B cell (primary cell): ENCODE data around the gene RUVBL1. TPM values are rescaled to one million over a fixed set of nuclear protein-coding genes. Genes with fewer than 3 reads are reported as not detected.

Experiments used
- ATAC-seq: fragments of 200-7000 bp; cut with Tn5 transposase; one replicate; pipeline ENCODE4 v1.10.0; 2021; ENCODE audit warnings: low read depth, mild to moderate bottlenecking, moderate number of reproducible peaks, moderate library complexity
- CTCF ChIA-PET: fragments of 350-600 bp; sonication (Branson Sonifier 250); formaldehyde crosslinking; loops from one replicate; lab custom pipeline; 2021; ENCODE audit warnings: antibody characterized with exemption, inconsistent platforms; lab: Charles Lee
- POLR2A ChIA-PET: fragments of 350-600 bp; sonication (Branson Sonifier 250); formaldehyde crosslinking; loops from one replicate; lab custom pipeline; 2021; ENCODE audit warnings: antibody characterized with exemption; lab: Charles Lee
- DNase-seq: peaks from one replicate; pipeline ENCODE4 v3.0.0; 2013
- H2AFZ ChIP-seq: 2 replicates; pipeline ENCODE4 v1.6.1; 2012; ENCODE audit warnings: mild to moderate bottlenecking, low read depth, low read length; ENCODE audit not compliant: insufficient read depth, poor library complexity, severe bottlenecking
- H3K27ac ChIP-seq, 2 donors: 1 replicate in 1 of 2; 2 replicates in 1 of 2; pipeline ENCODE4 v1.5.1; 2012 to 2013; ENCODE audit warnings: low read length in 2 of 2, mild to moderate bottlenecking in 2 of 2, moderate library complexity in 1 of 2
- H3K27me3 ChIP-seq, 4 experiments: fragments of 200-600 bp in 1 of 4; sonication (generic) in 1 of 4; replicated peaks in 1 of 4; 1 replicate in 2 of 4; 2 replicates in 2 of 4; pipeline versions ENCODE4 v1.6.1 to v1.7.0; 2013 to 2016; ENCODE audit warnings: low read length in 3 of 4, mild to moderate bottlenecking in 2 of 4, mixed read lengths in 1 of 4, moderate library complexity in 1 of 4; ENCODE audit not compliant: insufficient read depth in 4 of 4, control insufficient read depth in 3 of 4; ENCODE audit errors: control extremely low read depth in 1 of 4
- H3K36me3 ChIP-seq, 2 experiments: replicated peaks in 1 of 2; 1 replicate in 1 of 2; 2 replicates in 1 of 2; pipeline versions ENCODE4 v1.6.1 to v1.7.1; 2013; ENCODE audit warnings: low read length in 1 of 2; ENCODE audit not compliant: insufficient read depth in 2 of 2, control insufficient read depth in 1 of 2; ENCODE audit errors: control extremely low read depth in 1 of 2, extremely low read depth in 1 of 2
- H3K4me1 ChIP-seq, 2 donors: fragments of 200-600 bp in 1 of 2; sonication (generic) in 1 of 2; 1 replicate in 1 of 2; 2 replicates in 1 of 2; pipeline versions ENCODE4 v1.5.1 to v1.6.1; 2013 to 2017; ENCODE audit warnings: low read length in 2 of 2; ENCODE audit not compliant: control insufficient read depth in 2 of 2, insufficient read depth in 2 of 2
- H3K4me2 ChIP-seq: replicated peaks from 2 replicates; pipeline ENCODE3; 2012; ENCODE audit warnings: mild to moderate bottlenecking, low read depth, low read length; ENCODE audit not compliant: poor library complexity, severe bottlenecking
- H3K4me3 ChIP-seq, 5 experiments: fragments of 200-600 bp in 1 of 5; sonication (generic) in 1 of 5; 1 replicate in 3 of 5; 2 replicates in 2 of 5; pipeline versions ENCODE4 v1.5.1 to v1.7.0; 2011 to 2016; ENCODE audit warnings: low read length in 4 of 5, mild to moderate bottlenecking in 4 of 5, low read depth in 2 of 5, control low read depth in 1 of 5, moderate library complexity in 1 of 5; ENCODE audit not compliant: insufficient read depth in 1 of 5; ENCODE audit errors: control extremely low read depth in 1 of 5, extremely low read depth in 1 of 5
- H3K79me2 ChIP-seq: fragments of 200-600 bp; sonication (generic); one replicate; pipeline ENCODE4 v1.6.0; 2016; ENCODE audit warnings: low read length; ENCODE audit not compliant: control insufficient read depth, insufficient read depth
- H3K9ac ChIP-seq: fragments of 200-600 bp; sonication (generic); 2 replicates; pipeline ENCODE4 v1.6.1; 2017; ENCODE audit warnings: mild to moderate bottlenecking, low read length, moderate library complexity
- H3K9me3 ChIP-seq, 3 donors: one replicate each; pipeline versions ENCODE4 v1.6.1 to v1.7.1; 2013; ENCODE audit warnings: low read length in 2 of 3; ENCODE audit not compliant: control insufficient read depth in 2 of 3, insufficient read depth in 1 of 3; ENCODE audit errors: control extremely low read depth in 1 of 3
- H4K20me1 ChIP-seq: 2 replicates; pipeline ENCODE4 v1.6.0; 2012; ENCODE audit warnings: mild to moderate bottlenecking, low read length; ENCODE audit not compliant: insufficient read depth, control insufficient read depth, poor library complexity, severe bottlenecking
- H3K27ac Mint-ChIP-seq: one replicate; pipeline ENCODE4 v1.8.0; 2021; ENCODE audit warnings: mixed read lengths
- H3K27me3 Mint-ChIP-seq: one replicate; pipeline ENCODE4 v1.8.0; 2021; ENCODE audit warnings: mixed read lengths
- H3K4me1 Mint-ChIP-seq: one replicate; pipeline ENCODE4 v1.8.0; 2021; ENCODE audit warnings: mixed read lengths
- H3K4me3 Mint-ChIP-seq: one replicate; pipeline ENCODE4 v1.8.0; 2021; ENCODE audit warnings: mixed read lengths
- H3K9me3 Mint-ChIP-seq: one replicate; pipeline ENCODE4 v1.8.0; 2022; ENCODE audit warnings: mixed read lengths; ENCODE audit not compliant: insufficient read depth
- EZH2 ChIP-seq: IDR thresholded peaks from 2 replicates; pipeline ENCODE4 v1.6.1; 2012; ENCODE audit warnings: borderline replicate concordance, low read depth, mild to moderate bottlenecking, moderate library complexity, low read length; ENCODE audit not compliant: insufficient read depth, poor library complexity, severe bottlenecking
- WGBS: methylation state at CpG from one replicate; pipeline ENCODE4 v1.1.5; 2013; ENCODE audit warnings: missing lambda C conversion rate; ENCODE audit not compliant: insufficient coverage; 5-methylcytosine and 5-hydroxymethylcytosine counted together
- intact Hi-C: fragments of 100-400 bp; cut with micrococcal nuclease; formaldehyde crosslinking; loops from one replicate; pipeline ENCODE4 v1.10.0; 2022
- polyA plus RNA-seq: library from polyadenylated mRNA; depleted of rRNA; stranded (reverse); fragments of >200 nt; gene quantifications from 2 replicates; pipeline ENCODE4 v1.2.3, GENCODE V29; 2012
- total RNA-seq, 2 donors: library from RNA; stranded (reverse); fragments of 120-200 nt in 1 of 2; gene quantifications; 1 replicate in 1 of 2; 2 replicates in 1 of 2; pipeline versions ENCODE4 v1.2.3 to v1.2.4, GENCODE V29; 2013 to 2022
- TF ChIP-seq, protein P1 (sequence below): fragments of 200-600 bp; IDR thresholded peaks from one replicate; pipeline ENCODE4 v1.8.0; 2022; ENCODE audit warnings: antibody characterized with exemption, mild to moderate bottlenecking

Gene RUVBL1
- total and polyA plus RNA-seq, 2 donors (not counting 1 experiment from before 2014, with no cell fraction given) = 20.4 to 20.5 TPM

DNA sequence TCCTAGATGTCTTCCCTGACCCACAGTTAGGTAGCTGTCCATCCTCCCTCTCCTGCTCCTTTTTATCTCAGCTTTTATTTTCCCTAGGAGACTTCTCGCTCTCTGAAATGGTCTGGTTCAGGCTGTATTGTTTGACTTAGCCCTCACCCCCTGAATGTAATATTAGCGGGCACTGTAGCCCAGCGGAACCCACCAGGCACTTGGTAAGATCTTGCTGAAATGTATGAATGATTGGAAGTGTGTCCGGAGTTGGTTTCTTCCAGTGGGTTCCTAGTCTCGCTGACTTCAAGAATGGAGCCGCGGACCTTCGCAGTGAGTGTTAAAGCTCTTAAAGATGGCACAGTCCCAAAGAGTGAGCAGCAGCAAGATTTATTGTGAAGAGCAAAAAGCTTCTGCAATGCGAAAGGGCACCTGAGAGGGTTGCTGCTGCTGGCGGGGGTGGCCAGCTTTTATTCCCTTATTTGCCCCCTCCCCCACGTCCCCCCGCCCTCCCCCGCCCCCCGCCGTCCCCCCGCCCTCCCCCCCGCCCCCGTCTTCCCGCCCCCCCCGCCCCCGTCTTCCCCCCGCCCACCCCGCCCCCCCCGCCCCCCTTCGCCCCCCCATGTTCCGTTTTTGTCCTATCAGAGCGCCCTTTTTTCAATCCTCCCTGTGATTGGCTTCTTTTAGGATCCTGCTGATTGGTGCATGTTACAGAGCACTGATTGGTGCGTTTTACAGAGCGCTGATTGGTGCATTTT is 29.0 kb upstream of the RUVBL1 start:
- H3K27me3 ChIP-seq = no peaks in the 10 kb centered on the region
- H3K4me1 ChIP-seq = peaks cover 11 to 14% of the 10 kb centered on the region in 2 donors
- H3K4me3 ChIP-seq = peak overlapping the region; percentile 54 to 91 (median 74)
- ChIA-PET POLR2A (interaction anchor here (0.6 to 2.4 kb wide), 3 partner anchors 24 to 317 kb away, joined by 3 to 28 read pairs (median 6); partner anchors contain the start of gene RUVBL1), CTCF (interaction anchor here (1.1 to 2.4 kb wide), 4 partner anchors 25 to 577 kb away, joined by 3 to 18 read pairs (median 4); partner anchors contain the start of gene RUVBL1)
- peak; percentile 30 for DNase-seq
- peak overlapping the region; percentile 94 for H3K4me3 Mint-ChIP-seq
- peak overlapping the region; percentile 94 for H2AFZ ChIP-seq
- intact Hi-C loops = loop anchor here (2.0 kb wide), 1 partner anchor 76 kb away; no protein-coding TSS in a partner anchor
- no peak for TF ChIP-seq EZH2
- TF ChIP-seq, protein P1, sequence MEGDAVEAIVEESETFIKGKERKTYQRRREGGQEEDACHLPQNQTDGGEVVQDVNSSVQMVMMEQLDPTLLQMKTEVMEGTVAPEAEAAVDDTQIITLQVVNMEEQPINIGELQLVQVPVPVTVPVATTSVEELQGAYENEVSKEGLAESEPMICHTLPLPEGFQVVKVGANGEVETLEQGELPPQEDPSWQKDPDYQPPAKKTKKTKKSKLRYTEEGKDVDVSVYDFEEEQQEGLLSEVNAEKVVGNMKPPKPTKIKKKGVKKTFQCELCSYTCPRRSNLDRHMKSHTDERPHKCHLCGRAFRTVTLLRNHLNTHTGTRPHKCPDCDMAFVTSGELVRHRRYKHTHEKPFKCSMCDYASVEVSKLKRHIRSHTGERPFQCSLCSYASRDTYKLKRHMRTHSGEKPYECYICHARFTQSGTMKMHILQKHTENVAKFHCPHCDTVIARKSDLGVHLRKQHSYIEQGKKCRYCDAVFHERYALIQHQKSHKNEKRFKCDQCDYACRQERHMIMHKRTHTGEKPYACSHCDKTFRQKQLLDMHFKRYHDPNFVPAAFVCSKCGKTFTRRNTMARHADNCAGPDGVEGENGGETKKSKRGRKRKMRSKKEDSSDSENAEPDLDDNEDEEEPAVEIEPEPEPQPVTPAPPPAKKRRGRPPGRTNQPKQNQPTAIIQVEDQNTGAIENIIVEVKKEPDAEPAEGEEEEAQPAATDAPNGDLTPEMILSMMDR = no peak
- peak overlapping the region; percentile 80 for H3K9ac ChIP-seq
- H3K4me2 ChIP-seq = peak overlapping the region; percentile 87
- 90% methylated on average over 8 of the region's 29 CpGs for WGBS
- H3K9me3 ChIP-seq = peaks cover 0 to 3% (median 2%) of the 10 kb centered on the region in 3 donors
- peaks cover 0 to 10% of the 10 kb centered on the region in 2 experiments for H3K36me3 ChIP-seq
- peaks cover 10% of the 10 kb centered on the region for H3K79me2 ChIP-seq
- no peaks in the 10 kb centered on the region for H3K27me3 Mint-ChIP-seq
- peaks cover 10% of the 10 kb centered on the region for H4K20me1 ChIP-seq
- peaks cover 3% of the 10 kb centered on the region for H3K9me3 Mint-ChIP-seq
- peak overlapping the region; percentile 70 to 80 for H3K27ac ChIP-seq
- H3K27ac Mint-ChIP-seq = peak overlapping the region; percentile 95
- peaks cover 24% of the 10 kb centered on the region for H3K4me1 Mint-ChIP-seq
- ATAC-seq = no peak
